ENCODE measurements around the gene ZNF606. TPM values are rescaled to one million over a fixed set of nuclear protein-coding genes. Genes with fewer than 3 reads are reported as not detected.

Gene ZNF606
- total RNA-seq, 1 donor from 2014 or later: 32.9 TPM

- POLR2A ChIA-PET: no interaction called here
- Mint-ChIP-seq H3K9me3 (peaks cover 32% of the 10 kb centered on the region), H3K36me3 (ENCODE audit: low read depth) (peaks cover 38% of the 10 kb centered on the region), H3K4me3 (no peak overlapping the region), H3K27me3 (no peaks in the 10 kb centered on the region), H3K4me1 (no peaks in the 10 kb centered on the region), H3K27ac (no peak overlapping the region)
- DNase-seq (no peak), ATAC-seq (ENCODE audit: low read depth) (no peak)
- TF ChIP-seq CTCF (IDR thresholded peaks at IDR 0.05): no peak
- CTCF ChIA-PET: no interaction called here
- intact Hi-C loops (cut with micrococcal nuclease): no loop called here
Observed at GRCh38 chr19:57964761-57965160, 37.9 kb downstream of the ZNF606 start.

- Mint-ChIP-seq H3K4me1 (no peaks in the 10 kb centered on the region), H3K36me3 (ENCODE audit: low read depth) (peaks cover 31% of the 10 kb centered on the region), H3K4me3 (no peak overlapping the region), H3K27ac (no peak overlapping the region), H3K27me3 (peaks cover under 1% of the 10 kb centered on the region), H3K9me3 (peaks cover 32% of the 10 kb centered on the region)
- ATAC-seq (ENCODE audit: low read depth) (no peak), DNase-seq (no peak)
- no peak for TF ChIP-seq CTCF (IDR thresholded peaks at IDR 0.05)
- intact Hi-C loops (cut with micrococcal nuclease): no loop called here
- POLR2A ChIA-PET: no interaction called here
- CTCF ChIA-PET: no interaction called here
Observed at GRCh38 chr19:57961785-57962184, 40.8 kb downstream of the ZNF606 start.

GRCh38 chr19:57954996-57955395 lies 47.6 kb downstream of the ZNF606 start:
- Mint-ChIP-seq H3K27me3 (peaks cover 4% of the 10 kb centered on the region), H3K4me1 (no peaks in the 10 kb centered on the region), H3K27ac (no peak overlapping the region), H3K9me3 (peaks cover 28% of the 10 kb centered on the region), H3K36me3 (ENCODE audit: low read depth) (peaks cover 9% of the 10 kb centered on the region), H3K4me3 (no peak overlapping the region)
- intact Hi-C loops (cut with micrococcal nuclease): no loop called here
- DNase-seq (no peak), ATAC-seq (ENCODE audit: low read depth) (no peak)
- TF ChIP-seq CTCF (IDR thresholded peaks at IDR 0.05): no peak
- CTCF ChIA-PET: no interaction called here
- POLR2A ChIA-PET: no interaction called here

GRCh38 chr19:57949702-57950101 lies 52.9 kb downstream of the ZNF606 start:
- Mint-ChIP-seq H3K27me3 (peaks cover 2% of the 10 kb centered on the region), H3K27ac (no peak overlapping the region), H3K36me3 (ENCODE audit: low read depth) (peaks cover 12% of the 10 kb centered on the region), H3K4me1 (peaks cover 26% of the 10 kb centered on the region), H3K9me3 (peaks cover 18% of the 10 kb centered on the region), H3K4me3 (no peak overlapping the region)
- POLR2A ChIA-PET: interaction anchor here (0.7 kb wide), 1 partner anchor 426 kb away, joined by 3 read pairs; no protein-coding TSS in a partner anchor
- CTCF ChIA-PET: no interaction called here
- intact Hi-C loops (cut with micrococcal nuclease): loop anchor here (5.0 kb wide), 3 partner anchors 62 to 462 kb away; partner anchors contain the start of genes ZIK1, ZNF419 and ZNF814
- ATAC-seq (ENCODE audit: low read depth) (no peak), DNase-seq (no peak)
- no peak for TF ChIP-seq CTCF (IDR thresholded peaks at IDR 0.05)

GRCh38 chr19:57949296-57949695 lies 53.3 kb downstream of the ZNF606 start:
- ChIA-PET CTCF (no interaction called here), POLR2A (interaction anchor here (0.7 kb wide), 1 partner anchor 426 kb away, joined by 3 read pairs; no protein-coding TSS in a partner anchor)
- H3K4me3 Mint-ChIP-seq: no peak overlapping the region
- ATAC-seq (ENCODE audit: low read depth): no peak
- H3K36me3 Mint-ChIP-seq (ENCODE audit: low read depth): peaks cover 16% of the 10 kb centered on the region
- no peak for TF ChIP-seq CTCF (IDR thresholded peaks at IDR 0.05)
- peaks cover 28% of the 10 kb centered on the region for H3K4me1 Mint-ChIP-seq
- H3K9me3 Mint-ChIP-seq: peaks cover 20% of the 10 kb centered on the region
- intact Hi-C loops (cut with micrococcal nuclease): loop anchor here (5.0 kb wide), 3 partner anchors 62 to 462 kb away; partner anchors contain the start of genes ZIK1, ZNF419 and ZNF814
- no peak for DNase-seq
- no peak overlapping the region for H3K27ac Mint-ChIP-seq
- H3K27me3 Mint-ChIP-seq: peaks cover 2% of the 10 kb centered on the region
